Fibroblast of skin of scalp (primary cell): ENCODE results near the gene TRMT6.

Experiments
- DNase-seq: peaks from one replicate; pipeline ENCODE4 v3.0.0-alpha.2; 2013

Gene TRMT6

GRCh38 chr20:5949943-5950270 is 426 bp downstream of the TRMT6 start:
- no peak for DNase-seq

DNA sequence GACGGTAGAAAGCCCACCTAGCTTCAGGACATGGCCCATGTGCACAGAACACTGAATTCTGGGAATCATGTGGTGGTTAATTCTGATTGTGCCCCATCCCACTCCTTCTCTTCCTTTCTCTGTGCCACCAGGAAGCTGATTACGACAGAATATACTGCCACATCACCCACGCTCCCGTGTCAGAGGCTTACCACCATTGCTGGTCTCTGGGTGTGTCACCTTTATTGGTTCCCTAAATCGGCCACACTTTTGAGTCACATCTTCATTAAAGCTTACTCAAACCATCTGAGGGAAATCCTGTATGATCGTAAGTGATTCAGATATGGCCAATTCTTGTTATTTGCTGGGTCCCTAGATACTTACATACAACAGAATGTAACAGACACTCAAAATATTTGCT is 3.1 kb downstream of the TRMT6 start:
- no peak for DNase-seq

GRCh38 chr20:5945963-5946362 is 4.4 kb downstream of the TRMT6 start:
- peak; percentile 9 for DNase-seq

DNA sequence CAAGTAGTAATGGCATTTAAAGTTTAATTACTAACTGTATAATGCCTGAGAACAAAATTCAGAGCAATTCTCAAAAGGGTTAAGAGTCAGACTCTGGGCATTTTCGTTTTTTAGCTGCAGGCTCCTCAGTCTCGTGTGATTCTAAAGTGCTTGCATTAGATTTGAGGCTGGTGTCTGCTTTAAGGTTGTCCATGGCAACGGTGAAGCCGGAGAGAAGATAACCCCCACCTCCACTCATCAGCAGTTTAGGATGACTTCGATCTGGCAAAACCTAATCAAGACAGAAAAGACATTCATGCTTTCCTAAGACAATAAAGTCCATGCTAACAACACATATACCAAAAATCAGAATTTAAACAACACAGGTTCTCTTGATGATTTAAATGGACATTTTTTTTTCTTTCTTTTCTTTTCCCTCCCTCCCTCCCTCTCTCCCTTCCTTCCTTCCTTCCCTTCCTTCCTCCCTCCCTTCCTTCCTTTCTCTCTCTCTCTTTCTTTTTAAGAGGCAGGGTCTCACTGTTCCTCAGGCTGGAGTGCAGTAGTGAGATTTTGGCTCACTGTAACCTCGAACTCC is 11.8 kb downstream of the TRMT6 start:
- no peak for DNase-seq

DNA sequence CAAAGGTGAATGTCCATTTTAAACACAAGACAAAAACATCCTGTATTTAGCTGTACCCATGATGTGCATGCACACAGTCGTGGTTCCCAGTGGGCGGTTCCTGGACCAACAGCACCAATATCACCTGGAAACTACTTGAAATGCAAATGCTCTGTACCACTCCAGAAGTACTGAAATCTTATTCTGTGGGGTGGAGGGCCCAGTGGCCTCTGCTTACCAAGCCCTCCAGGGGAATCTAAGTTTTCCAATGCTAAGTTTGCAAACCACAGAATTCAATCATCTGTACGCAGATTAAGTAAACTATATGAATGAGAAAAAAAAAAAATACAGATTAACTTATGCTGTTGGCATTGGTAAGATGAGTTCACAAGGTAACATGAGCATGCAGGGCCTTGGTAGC is 14.1 kb downstream of the TRMT6 start:
- DNase-seq, result no peak

DNA sequence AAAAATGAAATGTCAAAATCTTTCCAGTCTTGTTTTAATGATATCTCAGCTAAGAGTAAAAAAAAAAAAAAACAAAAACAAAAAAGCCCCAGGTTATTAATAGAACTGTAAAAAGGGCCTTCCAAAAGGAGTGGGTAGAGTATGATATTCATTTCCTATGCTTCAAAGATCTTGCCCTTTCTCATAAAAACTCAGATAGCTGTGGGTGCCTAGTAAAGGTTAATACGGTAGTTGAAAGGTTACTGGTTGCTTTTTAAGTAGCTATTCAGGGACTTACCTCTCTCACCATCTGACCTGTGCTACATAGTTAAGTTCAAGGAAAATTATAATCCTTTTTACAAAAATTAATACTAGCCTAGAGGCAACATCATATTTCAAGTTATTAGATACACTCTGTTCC is 14.9 kb downstream of the TRMT6 start:
- DNase-seq, result no peak

DNA sequence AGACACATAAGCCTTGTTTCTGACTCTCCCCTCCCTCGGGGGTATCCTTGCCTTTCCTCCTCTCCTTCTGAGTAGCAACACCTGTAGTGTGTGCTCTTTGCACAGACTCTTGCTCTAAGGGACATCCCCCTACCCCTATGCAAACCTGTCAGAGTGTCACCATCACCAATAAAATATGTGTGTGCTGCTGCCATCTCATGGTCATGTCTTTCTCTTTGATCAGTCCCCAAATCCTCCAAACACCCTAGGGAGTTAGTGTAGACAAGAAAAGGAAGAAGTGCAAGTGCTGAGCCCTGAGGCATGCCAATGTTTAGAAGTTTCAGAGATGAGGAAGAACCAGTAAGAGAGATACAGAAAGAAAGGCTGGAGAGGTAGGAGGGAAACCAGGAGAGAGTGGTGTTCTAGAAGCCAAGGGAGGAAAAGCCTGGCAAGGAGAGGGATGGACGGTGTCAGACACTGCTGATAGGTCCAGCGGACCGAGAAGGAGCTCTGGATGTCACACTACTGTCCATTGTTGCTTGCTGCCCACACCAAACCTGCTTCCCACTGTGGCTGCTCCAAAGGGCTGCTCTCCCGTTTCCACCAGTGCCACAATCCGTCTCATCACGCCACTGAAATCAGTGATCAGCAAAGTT is 16.4 kb downstream of the TRMT6 start:
- DNase-seq, result no peak

DNA sequence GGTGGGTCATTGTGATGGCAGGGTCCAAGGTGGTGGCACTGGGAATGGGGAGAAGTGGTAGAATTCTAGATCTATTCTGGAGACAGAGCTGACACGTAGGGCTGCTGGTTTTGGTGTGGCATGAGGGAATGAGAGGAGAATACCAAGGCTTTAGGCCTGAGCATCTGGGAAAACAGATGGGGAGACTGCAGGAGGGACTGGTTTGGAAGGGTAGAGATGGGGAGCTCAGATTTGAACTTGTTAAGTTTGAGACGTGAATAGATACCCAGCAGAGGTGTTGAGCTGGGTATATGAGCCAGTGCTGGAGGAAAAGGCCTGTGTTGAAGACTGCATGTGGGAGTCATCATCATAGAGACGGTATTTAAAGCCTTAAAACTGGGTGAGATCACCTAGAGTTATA is 17.5 kb downstream of the TRMT6 start:
- no peak for DNase-seq

DNA sequence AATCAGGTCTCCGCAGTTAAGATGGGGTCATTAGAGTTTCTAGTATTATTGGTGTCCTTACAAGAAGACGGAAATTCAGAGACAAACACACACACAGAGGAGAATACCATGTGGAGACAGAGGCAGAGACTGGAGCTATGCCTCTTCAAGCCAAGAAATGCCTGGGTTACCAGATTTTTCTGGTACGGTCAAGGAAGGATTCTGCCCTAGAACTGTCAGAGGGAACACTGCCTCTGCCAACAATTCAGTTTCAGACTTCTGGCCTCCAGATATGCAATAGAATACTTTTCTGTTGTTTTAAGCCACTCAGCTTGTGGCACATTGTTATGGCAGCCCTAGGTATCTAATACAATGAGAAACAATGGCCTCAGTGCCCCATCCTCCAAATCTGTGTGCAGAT is 18.9 kb downstream of the TRMT6 start:
- DNase-seq, result no peak

DNA sequence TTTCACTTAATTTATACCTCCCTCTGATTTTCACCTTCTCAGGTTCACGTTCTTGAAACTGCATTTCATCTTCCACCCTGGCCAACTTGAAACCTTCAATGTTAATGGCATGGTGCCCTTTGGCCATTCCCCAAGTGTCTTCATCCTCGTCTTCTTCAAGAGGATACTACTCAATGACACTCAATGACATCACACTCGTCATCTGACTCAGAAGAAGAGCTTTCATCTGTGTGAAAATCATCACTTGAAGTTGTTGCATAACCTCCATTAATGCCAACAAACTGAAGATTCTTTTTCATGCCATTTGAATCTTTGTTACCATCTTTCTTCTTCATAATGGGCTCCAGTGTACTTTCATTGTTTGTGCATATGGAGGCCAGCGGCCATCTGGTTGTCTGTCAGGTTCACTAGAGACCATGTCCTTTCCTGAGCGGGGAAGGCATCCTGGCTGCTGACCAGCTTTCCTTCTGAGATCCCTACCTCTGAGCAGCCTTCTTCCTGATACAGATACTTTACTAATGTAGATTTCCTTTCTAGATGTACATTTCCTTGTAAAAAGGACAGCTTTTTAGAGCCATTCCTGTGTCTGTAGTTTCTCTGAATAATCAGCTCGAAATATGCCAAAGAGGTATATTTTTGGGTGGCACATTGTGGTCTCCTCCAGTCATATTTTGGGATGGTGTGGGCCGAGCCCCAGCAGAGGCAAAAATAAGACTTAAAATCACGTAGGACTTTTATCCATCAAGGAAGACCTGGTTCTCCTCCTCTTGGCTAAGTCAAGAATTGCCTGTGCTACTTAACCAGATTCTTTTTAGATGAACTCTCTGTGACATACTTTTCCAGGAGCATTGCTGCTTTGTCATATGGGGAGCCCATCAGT is 21.3 kb downstream of the TRMT6 start:
- DNase-seq, result no peak

DNA sequence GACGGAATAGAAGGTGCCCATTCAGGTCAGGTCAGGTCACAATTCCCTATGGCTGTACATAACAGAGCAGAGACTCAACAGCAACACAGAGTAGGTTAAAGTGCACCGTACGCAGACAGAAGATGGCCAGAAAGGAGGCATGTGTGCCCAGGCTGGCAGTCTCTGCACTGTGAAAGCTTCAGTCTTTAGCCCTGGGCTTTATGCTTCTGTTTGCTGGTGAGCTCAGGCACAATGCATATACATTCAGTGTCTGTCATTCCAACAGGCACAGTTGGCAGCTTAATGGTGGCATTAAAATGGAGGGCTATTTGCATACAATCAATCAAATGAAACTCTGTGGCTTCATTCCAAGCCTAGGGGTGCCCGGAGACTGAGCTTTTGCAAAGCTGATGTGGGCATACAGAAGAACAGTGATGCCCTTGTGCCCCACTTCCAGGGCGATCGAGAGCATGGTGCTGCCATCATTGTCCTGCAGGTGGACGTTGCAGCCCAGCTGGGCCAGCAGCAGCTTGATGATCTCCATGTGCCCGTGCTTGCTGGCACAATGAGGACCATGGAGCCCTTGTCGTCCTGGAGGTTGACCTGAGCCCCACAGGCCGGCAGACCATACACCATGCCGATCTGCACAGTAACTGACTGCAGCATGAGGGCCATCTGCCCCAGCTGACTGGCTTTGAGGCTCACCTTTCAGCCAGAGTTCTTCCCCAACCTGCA is 22.4 kb downstream of the TRMT6 start:
- DNase-seq, result no peak

DNA sequence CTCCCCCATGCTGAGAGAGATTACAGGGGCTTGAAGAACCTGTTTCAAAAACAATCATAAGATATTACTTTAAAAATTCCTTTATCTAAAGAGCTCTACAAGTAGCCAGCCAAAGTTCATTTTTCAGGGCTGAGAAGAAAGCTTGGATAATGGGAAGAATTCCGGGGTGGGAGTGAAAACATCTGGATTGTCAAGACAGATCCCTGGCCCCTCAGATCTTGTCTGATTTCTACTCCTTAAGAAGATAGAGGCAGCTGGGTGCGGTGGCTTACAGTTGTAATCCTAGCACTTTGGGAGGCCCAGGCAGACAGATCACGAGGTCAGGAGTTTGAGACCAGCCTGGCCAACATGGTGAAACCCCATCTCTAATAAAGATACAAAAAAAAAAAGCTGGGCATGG is 24.8 kb downstream of the TRMT6 start:
- no peak for DNase-seq

DNA sequence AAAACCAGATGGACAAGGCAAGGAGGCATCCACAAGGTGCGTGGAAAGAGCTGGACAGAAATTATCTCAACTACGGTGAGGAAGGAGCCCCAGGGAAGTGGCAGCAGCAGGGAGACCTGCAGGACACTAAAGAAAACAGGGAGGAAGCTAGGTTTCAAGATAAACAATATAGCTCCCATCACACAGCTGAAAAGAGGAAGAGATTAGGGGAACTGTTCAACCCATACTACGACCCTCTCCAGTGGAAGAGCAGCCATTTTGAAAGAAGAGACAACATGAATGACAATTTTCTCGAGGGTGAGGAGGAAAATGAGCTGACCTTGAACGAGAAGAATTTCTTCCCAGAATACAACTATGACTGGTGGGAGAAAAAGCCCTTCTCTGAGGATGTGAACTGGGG is 26.8 kb downstream of the TRMT6 start:
- DNase-seq, result no peak

DNA sequence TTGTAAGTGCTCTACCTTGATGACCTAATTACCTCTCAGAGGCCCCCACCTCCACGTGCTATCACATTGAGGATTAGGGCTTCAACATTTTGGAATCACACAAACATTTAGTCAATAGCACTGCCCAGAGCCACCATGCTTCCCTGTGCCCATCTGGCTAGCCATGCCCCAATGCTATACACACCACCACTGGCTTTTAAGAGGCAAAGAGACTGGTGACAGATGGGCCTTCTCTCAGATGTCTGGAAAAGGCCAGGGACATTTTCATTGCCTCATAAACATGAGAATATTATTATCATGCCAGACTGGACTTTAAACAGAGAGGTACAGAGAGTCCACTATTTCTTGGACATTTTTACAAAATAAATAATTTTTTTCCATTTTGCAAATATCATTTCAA is 29.8 kb downstream of the TRMT6 start:
- no peak for DNase-seq

DNA sequence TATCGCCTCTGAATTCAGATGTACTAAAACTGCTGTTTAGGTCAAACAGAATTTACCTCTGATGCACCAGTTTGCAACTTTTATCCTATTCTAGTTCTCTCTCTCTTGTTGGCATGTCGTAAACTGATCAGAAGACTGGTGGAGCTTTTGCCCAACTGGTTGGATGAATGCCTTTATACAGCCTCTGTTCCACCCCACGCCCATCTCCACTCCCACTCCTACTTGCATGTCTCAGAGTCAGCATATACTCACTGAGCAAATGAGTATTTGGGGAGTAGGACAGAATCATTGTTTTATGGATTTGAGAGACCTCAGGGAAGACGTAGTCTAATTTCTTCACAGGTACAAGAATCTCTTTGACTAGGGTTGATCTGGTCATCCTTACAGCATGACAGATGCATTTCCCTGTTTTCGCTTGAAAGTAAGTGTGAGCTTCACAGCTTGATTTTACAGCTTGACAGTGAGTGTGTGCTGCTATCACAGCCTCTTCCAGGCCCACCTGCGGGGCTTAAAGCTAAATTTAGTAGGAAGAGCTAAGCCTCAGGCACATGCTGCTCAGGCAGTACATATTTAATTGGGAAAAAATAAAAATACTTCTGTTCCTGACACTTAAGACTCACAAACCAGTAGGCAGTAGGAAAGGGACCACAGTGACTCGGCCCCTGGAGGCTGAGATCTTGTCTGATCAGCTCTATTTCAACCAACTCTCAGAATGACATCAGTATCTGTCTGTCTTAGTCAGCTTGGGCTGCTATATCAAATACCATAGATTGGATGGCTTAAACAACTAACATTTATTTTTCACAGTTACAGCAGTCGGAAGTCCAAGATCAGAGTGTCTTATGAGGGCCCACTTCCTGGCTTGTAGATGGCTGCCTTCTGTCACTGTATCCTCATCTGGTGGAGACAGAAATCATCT is 30.4 kb downstream of the TRMT6 start:
- DNase-seq, result no peak

GRCh38 chr20:5918856-5919625 is 31.3 kb downstream of the TRMT6 start:
- DNase-seq, result no peak

DNA sequence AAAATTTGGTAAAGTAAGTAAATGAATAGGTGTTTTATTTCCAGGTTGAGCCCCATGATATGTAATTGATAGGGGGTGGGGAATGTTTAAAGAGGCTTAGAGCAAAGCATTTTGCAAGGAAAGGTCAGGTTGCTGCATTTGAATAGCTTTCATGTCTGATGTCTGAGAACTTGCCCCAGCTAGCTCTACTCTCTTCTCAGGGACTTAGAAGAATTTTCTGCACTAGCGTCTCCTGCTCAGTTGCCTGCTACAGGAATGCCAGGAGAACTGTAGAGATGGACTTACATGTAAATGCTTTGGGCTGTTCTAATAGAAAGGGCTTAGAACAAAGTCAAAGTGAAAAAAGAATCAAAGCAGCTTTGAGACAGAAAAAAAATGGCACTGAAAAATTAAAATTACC is 35.5 kb downstream of the TRMT6 start:
- no peak for DNase-seq

GRCh38 chr20:5913166-5913565 is 37.2 kb downstream of the TRMT6 start:
- no peak for DNase-seq

GRCh38 chr20:5910186-5910585 is 40.1 kb downstream of the TRMT6 start:
- DNase-seq, result no peak

DNA sequence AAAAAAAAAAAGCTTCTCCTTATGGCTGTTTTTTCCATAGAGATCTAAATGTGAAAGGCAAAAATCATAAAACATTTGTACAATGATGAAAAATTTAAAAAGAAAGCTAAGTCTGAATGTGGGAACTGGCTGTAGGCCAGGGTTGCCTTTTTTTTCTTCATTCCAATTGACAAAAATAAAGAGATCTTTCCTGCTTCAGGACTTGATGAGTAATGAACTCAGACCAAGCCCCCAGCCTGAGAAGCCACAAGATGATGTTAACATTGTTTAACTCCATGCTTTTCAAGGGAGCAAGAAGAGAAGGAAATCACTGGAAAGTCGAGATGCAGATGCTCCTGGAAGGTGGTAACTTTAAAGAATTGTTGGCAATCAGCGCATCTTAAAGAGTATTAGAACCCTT is 41.4 kb downstream of the TRMT6 start:
- DNase-seq, result peak; percentile 6

DNA sequence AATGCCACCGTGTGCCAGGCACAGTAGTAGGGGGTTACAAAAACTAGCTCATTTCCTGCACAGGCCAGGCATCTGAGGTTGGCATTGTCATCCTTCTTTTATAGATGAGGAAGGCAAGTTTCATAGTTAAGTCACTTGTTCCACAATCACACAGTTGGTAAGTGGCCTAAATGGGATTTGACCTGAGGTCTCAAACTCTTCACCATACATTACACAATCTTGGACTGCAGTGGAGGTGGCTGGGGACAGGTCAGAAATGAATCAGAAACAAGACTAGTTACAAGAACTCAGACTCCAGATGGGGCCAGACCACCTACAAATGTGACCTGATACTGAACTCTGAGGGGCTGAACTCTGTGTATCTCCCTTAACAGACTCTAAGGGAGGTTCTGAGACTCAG is 49.4 kb downstream of the TRMT6 start:
- no peak for DNase-seq

DNA sequence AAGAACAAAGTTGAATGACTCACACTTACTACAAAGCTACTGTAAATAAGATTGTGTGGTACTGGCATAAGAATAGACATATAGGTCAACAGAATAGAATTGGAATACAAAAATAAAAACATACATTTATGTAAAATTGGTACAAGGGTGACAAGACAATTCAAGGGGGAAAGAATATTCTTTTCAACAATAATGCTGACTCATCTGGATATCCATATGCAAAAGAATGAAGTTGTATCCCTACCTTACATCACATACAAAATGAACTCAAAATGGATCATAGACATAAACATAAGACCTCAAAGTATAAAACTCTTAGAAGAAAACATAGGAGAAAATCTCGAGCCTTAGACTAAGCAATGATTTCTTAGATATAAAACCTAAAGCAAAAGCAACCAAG is 50.9 kb downstream of the TRMT6 start:
- DNase-seq, result no peak
